IPS-NIHi7 (cell line): ENCODE measurements around the gene RHOG.
"Not testable (repeated sequence)": the region's sequence is repeated elsewhere in the genome, so short reads cannot be mapped to it uniquely, and the experiment has no call there.

Experiments used
- DNase-seq: peaks from one replicate; pipeline ENCODE4 v3.0.0; 2012; ENCODE audit warnings: mixed read lengths; ENCODE audit errors: extremely low spot score

Gene RHOG

DNA sequence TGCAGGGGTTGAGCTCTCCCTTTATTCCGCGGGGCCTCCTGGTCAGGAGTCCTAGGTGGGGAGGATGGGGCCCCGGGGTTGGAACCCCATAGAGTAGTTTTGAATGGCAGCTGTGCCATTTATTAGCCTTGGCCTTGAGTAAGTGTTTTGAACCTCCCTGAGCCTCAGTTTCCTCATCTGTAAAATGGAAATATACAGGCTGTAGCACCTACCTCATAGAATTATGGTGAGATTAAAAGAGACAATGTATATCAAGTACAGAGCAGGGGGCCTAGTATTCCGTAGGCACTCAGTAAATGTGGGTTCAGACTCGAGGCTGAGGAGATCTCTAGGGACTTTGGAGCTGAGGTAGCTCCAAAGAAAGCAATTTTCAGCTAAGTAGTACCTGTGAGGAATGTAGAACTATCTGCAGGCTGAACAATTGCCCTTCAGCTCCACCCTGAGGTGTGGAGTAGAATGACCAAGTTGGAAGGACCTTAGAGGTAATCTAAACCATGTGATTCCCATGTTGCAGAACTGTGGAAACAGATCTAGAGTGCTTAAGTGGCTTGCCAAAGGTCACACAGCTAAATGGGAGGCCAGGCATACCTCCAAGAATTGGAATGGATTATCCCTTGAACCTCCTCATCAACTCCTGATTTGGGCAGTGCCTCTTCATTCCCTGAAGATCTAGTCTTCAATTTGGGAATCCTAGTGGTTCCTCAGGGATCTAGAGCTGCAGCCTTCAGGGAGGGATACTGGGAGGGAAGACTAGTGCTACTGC, 31.7 kb downstream of the RHOG start:
- peak; percentile 62 for DNase-seq

GRCh38 chr11:3807909-3808860, 32.6 kb downstream of the RHOG start, which contains the start of gene PGAP2:
TSS of gene PGAP2 (plus strand) at chr11:3808560. CDS start at chr11:3811260, 2,700 bp downstream.
- DNase-seq = peak; percentile 92

GRCh38 chr11:3803726-3804495, 36.8 kb downstream of the RHOG start:
- DNase-seq = no peak

GRCh38 chr11:3802011-3802790, 38.6 kb downstream of the RHOG start:
- no peak for DNase-seq

DNA sequence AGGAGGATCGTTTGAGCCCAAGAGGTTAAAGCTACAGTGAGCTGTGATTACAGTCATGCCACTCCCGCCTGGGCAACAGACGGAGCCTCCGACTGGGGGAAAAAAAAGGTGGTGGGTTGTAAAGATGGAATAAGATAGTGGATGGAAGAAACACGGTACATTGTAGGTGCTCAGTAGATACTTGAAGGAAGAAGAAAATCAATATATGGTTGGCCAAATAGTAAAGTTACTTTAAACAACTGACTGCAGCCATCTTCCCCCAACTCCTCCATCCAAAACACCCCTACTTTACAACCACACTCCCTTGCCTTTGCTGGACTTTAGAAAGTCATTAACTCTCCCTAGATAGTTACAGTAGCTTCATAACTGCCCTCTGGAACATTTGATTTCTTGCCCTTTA, 40.9 kb downstream of the RHOG start:
- DNase-seq = no peak

DNA sequence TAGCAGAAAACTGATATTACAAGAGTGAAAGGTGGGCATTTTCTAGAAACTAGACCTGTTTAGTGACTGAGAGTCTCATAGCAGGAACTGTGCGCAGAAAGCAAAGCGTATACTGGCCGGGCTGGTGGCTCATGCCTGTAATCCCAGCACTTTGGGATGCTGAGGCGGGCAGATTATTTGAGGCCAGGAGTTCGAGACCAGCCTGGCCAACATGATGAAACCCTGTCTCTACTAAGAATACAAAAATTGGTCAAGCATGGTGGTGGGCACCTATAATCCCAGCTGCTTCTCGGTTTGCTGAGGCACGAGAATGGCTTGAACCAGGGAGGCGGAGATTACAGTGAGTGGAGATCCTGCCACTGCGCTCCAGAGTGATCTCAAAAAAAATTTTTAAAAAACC, 41.6 kb downstream of the RHOG start:
- DNase-seq = no peak

- DNase-seq = peak; percentile 98
Measured at GRCh38 chr11:3797329-3798090, 43.2 kb downstream of the RHOG start, which contains the start of gene NUP98. TSS of gene NUP98 (minus strand) at chr11:3797554. CDS start at chr11:3782117, 15,437 bp downstream.

- DNase-seq = peak; percentile 64
Measured at GRCh38 chr11:3796801-3797328, 43.9 kb downstream of the RHOG start.

DNA sequence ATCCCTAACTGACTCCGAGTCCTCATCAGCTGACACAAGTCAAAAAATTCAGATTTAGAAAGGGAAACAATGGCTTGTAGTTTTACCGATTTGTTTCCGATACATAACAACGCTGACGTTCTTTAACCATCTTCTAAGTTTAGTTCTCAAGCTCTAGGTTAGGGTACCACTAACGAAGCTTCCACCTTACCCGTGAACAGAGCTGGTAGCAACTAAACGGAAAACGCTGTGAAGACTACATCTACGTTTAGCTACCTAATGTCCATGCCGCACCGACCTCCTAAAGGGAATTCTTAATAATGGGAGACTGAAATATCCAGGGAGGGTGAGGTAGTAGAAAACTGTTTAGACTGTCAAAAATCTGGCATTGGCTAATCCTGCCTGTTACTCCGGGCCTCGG, 44.4 kb downstream of the RHOG start:
- DNase-seq = no peak

DNA sequence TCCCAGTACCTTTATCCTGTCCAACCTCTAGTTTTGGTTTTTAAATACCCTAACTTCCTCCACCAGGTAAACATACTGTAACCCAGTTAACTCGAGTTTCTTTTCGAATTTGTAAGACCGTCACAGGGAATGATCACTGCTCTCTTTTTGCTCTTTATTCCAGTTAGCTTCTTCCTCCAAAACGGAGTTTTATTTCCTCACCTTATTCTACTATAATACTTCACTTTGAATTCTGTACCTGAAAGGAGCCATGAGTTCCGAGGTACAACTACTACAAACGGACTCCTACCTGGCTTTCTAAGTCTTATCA, 44.8 kb downstream of the RHOG start:
- no peak for DNase-seq

- no peak for DNase-seq
Measured at GRCh38 chr11:3795131-3796001, 45.4 kb downstream of the RHOG start.

DNA sequence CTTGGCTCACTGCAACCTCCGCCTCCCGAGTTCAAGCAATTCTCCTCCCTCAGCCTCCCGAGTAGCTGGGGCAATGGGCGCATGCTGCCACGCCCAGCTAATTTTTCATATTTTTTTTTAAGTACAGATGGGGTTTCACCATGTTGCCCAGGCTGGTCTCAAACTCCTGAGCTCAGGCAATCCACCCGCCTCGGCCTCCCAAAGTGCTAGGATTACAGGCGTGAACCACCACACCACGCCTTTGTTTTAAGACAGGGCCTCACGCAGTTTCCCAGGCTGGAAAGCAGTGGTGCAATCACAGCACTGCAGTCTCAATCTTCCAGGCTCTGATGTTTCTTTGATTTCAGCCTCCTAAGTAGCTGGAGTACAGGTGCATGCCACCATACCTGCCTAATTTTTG, 46.4 kb downstream of the RHOG start:
- DNase-seq = not testable (repeated sequence)

GRCh38 chr11:3786781-3787428, 53.9 kb downstream of the RHOG start:
- DNase-seq = no peak

DNA sequence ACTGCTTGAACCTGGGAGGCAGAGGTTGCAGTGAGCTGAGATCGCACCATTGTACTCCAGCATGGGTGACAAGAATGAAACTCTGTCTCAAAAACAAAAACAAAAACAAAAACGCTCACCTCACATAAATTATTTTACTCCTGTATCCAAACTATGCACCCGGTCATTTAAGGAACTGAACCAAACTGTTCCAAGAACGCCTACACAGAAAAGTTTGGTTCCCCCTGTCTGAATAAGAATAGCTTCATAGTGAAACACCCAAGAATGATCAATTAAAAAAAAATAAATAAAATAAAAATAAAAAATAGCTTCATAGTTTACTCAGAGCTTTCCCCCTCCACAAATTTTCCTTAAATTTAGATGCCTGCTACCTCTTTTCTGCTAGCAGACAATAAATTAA, 57.1 kb downstream of the RHOG start:
- DNase-seq = no peak

DNA sequence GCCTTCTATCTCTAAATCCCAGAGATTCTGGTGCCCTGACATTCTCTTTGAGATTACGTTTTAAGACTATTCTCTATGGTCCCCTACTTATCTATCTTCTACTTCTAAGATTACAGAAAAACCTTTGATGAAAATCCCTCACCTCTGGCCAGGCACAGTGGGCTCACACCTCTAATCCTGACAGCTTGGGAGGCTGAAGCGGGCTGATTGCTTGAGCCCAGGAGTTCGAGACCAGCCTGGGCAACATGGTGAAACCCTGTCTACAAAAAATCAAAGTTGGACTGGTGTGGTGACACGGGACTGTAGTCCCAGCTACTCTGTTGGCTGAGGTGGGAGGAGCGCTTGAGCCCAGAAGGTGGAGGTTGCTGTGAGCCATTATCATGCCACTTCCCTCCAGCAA, 57.8 kb downstream of the RHOG start:
- no peak for DNase-seq

- no peak for DNase-seq
Measured at GRCh38 chr11:3781423-3781822, 59.3 kb downstream of the RHOG start.
